HepG2 (cell line): ENCODE data around the gene SCYL1. TPM values are rescaled to one million over a fixed set of nuclear protein-coding genes. Genes with fewer than 3 reads are reported as not detected.
A peak's percentile ranks its signal among the peaks of the same experiment; 100 is the strongest.

Experiments used
- FOXA3 ChIP-seq: IDR thresholded peaks from 2 replicates; pipeline ENCODE4 v1.6.1; 2016; ENCODE audit warnings: missing genetic modification reagents, missing compliant biosample characterization
- HNF4A ChIP-seq: sonication (generic); formaldehyde crosslinking; IDR thresholded peaks from 2 replicates; pipeline ENCODE4 v1.4.0; 2020; ENCODE audit warnings: missing genetic modification reagents
- NRL ChIP-seq: sonication (generic); formaldehyde crosslinking; IDR thresholded peaks from 2 replicates; pipeline ENCODE4 v1.5.0; 2020; ENCODE audit warnings: missing genetic modification reagents, mild to moderate bottlenecking, moderate library complexity, borderline replicate concordance
- UBTF ChIP-seq: sonication (generic); formaldehyde crosslinking; IDR thresholded peaks from 2 replicates; pipeline ENCODE4 v1.4.0; 2020; ENCODE audit warnings: mild to moderate bottlenecking, missing genetic modification reagents
- ZBTB4 ChIP-seq: sonication (generic); formaldehyde crosslinking; IDR thresholded peaks from 2 replicates; pipeline ENCODE4 v1.4.0; 2020; ENCODE audit warnings: missing genetic modification reagents, mild to moderate bottlenecking, borderline replicate concordance
- ZNF143 ChIP-seq: sonication (generic); formaldehyde crosslinking; IDR thresholded peaks from 2 replicates; pipeline ENCODE4 v1.4.0; 2020; ENCODE audit warnings: missing genetic modification reagents
- ZNF280D ChIP-seq: sonication (generic); formaldehyde crosslinking; IDR thresholded peaks from 2 replicates; pipeline ENCODE4 v1.5.1; 2020; ENCODE audit warnings: mild to moderate bottlenecking, missing genetic modification reagents
- ZNF552 ChIP-seq: sonication (generic); formaldehyde crosslinking; IDR thresholded peaks from 2 replicates; pipeline ENCODE4 v1.9.0; 2022; ENCODE audit warnings: missing genetic modification reagents, mild to moderate bottlenecking, borderline replicate concordance
- ZNF710 ChIP-seq: sonication (generic); formaldehyde crosslinking; IDR thresholded peaks from 2 replicates; pipeline ENCODE4 v1.5.0; 2020; ENCODE audit warnings: mild to moderate bottlenecking, missing genetic modification reagents, borderline replicate concordance
- ZNF737 ChIP-seq: sonication (generic); formaldehyde crosslinking; IDR thresholded peaks from 2 replicates; pipeline ENCODE4 v1.5.0; 2020; ENCODE audit warnings: missing genetic modification reagents, mild to moderate bottlenecking, borderline replicate concordance
- ZNF768 ChIP-seq: sonication (generic); formaldehyde crosslinking; IDR thresholded peaks from 2 replicates; pipeline ENCODE4 v1.4.0; 2020; ENCODE audit warnings: missing genetic modification reagents
- ZSCAN21 ChIP-seq: sonication (generic); formaldehyde crosslinking; IDR thresholded peaks from 2 replicates; pipeline ENCODE4 v1.8.0; 2022; ENCODE audit warnings: mild to moderate bottlenecking, missing genetic modification reagents, moderate library complexity, borderline replicate concordance
- polyA plus RNA-seq, 8 experiments: library from polyadenylated mRNA; depleted of rRNA in 3 of 8; stranded (reverse) in 7 of 8; unstranded in 1 of 8; fragments of >200 nt; fragmentation: Illumina TruSeq in 4 of 8; extraction: Trizol in 4 of 8; gene quantifications; 2 replicates each; pipeline versions ENCODE4 v1.2.1 to v1.2.3, GENCODE V29; 2011 to 2016; ENCODE audit warnings: low read depth in 4 of 8, missing spikeins in 1 of 8, mixed read lengths in 1 of 8; ENCODE audit not compliant: insufficient read depth in 1 of 8
- total RNA-seq, 5 experiments: library from RNA; depleted of rRNA; stranded (reverse); fragments of >200 nt; fragmentation: Illumina TruSeq; extraction: Trizol; gene quantifications; 2 replicates each; pipeline ENCODE4 v1.2.3, GENCODE V29; 2016; ENCODE audit warnings: low read depth in 1 of 5

SCYL1 gene
- total and polyA plus RNA-seq, 2 of the 13 experiments (the other 11 are each of a cell fraction or from before 2014, with no cell fraction given), result 65.9 to 103 TPM

- TF ChIP-seq ZNF552 (CRISPR knock-in tag) (no peak), ZNF280D (CRISPR knock-in tag) (0 out of 2 replicates have a peak, but pooled peaks have one; percentile 15), NRL (CRISPR knock-in tag) (0 out of 2 replicates have a peak, but pooled peaks have one; percentile 21), ZNF768 (peak; percentile 46; the same call in 1 of the 2 replicates), HNF4A (0 out of 2 replicates have a peak, but pooled peaks have one; percentile 24), ZNF143 (CRISPR knock-in tag) (peak; percentile 47; the same call in 1 of the 2 replicates), ZBTB4 (peak; percentile 51; the same call in 1 of the 2 replicates), ZNF737 (CRISPR knock-in tag) (no peak), ZNF710 (no peak), ZSCAN21 (no peak), FOXA3 (CRISPR knock-in tag) (no peak), UBTF (CRISPR knock-in tag) (no peak)
Measured at GRCh38 chr11:65478388-65479183, 46.3 kb upstream of the SCYL1 start (continued).
